ENCODE data around the gene LYRM4.

The LYRM4 gene

DNA sequence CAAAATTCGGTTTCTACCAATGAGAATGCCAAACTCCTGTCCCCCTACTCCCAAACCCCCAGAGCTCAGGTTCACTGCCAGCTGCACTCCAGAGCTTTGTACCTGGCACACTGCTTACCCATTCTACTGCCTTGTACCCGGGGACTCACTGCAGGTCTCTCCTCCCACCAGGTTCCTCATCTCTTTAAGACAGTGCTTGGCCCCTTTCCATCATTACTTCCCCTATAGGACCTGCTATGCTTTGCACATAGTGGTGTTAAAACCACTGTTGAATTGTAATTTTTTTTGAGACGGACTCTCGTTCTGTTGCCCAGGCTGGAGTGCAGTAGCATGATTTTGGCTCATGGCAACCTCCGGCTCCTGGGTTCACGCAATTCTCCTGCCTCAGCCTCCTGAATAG, 25.9 kb downstream of the LYRM4 start:
- Histone ChIP-seq H3K36me3 (ENCODE audit: control insufficient read depth, insufficient read depth, low read length) (no peaks in the 10 kb centered on the region), H3K4me3 (ENCODE audit: low read depth, low read length) (no peak overlapping the region), H3K4me1 (no peaks in the 10 kb centered on the region), H3K27ac (no peak overlapping the region), H2AFZ (no peak overlapping the region), H3K79me2 (peaks cover 2% of the 10 kb centered on the region), H3K9me3 (ENCODE audit: control insufficient read depth, low read length) (no peaks in the 10 kb centered on the region), H3K27me3 (ENCODE audit: control insufficient read depth, insufficient read depth, low read length) (no peaks in the 10 kb centered on the region), H3K9ac (no peak overlapping the region), H3K4me2 (ENCODE audit: low read length) (no peak overlapping the region)
- TF ChIP-seq, protein P1, sequence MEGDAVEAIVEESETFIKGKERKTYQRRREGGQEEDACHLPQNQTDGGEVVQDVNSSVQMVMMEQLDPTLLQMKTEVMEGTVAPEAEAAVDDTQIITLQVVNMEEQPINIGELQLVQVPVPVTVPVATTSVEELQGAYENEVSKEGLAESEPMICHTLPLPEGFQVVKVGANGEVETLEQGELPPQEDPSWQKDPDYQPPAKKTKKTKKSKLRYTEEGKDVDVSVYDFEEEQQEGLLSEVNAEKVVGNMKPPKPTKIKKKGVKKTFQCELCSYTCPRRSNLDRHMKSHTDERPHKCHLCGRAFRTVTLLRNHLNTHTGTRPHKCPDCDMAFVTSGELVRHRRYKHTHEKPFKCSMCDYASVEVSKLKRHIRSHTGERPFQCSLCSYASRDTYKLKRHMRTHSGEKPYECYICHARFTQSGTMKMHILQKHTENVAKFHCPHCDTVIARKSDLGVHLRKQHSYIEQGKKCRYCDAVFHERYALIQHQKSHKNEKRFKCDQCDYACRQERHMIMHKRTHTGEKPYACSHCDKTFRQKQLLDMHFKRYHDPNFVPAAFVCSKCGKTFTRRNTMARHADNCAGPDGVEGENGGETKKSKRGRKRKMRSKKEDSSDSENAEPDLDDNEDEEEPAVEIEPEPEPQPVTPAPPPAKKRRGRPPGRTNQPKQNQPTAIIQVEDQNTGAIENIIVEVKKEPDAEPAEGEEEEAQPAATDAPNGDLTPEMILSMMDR (IDR thresholded peaks at IDR 0.05) = no peak

DNA sequence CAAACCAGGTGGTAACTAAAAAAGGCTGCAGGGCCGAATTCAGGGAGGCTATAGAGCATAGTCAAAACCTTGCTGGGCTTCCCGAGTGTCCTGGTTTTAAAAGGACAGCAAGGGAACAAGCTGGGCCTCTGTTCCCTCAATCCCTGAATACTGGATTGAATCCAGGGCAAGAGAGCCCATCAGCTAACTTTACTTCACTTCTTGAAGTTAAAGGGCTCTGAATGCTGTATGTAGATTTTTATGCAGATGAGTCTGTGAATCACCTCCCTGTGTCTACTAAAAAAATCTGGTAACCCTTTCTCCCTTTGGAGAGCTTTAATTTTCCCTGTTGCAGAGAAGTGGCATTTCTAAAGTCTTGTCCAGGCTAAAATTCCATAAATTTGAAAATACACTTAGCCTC, 29.5 kb downstream of the LYRM4 start:
- no peak overlapping the region for H3K27ac ChIP-seq
- no peak overlapping the region for H3K4me2 ChIP-seq (ENCODE audit: low read length)
- no peak overlapping the region for H3K4me3 ChIP-seq (ENCODE audit: low read depth, low read length)
- H3K4me1 ChIP-seq = no peaks in the 10 kb centered on the region
- no peak overlapping the region for H3K9ac ChIP-seq
- no peaks in the 10 kb centered on the region for H3K36me3 ChIP-seq (ENCODE audit: control insufficient read depth, insufficient read depth, low read length)
- no peaks in the 10 kb centered on the region for H3K27me3 ChIP-seq (ENCODE audit: control insufficient read depth, insufficient read depth, low read length)
- no peaks in the 10 kb centered on the region for H3K79me2 ChIP-seq
- TF ChIP-seq, protein P1 (IDR thresholded peaks at IDR 0.05) = no peak
- H3K9me3 ChIP-seq (ENCODE audit: control insufficient read depth, low read length) = no peaks in the 10 kb centered on the region
- no peak overlapping the region for H2AFZ ChIP-seq

DNA sequence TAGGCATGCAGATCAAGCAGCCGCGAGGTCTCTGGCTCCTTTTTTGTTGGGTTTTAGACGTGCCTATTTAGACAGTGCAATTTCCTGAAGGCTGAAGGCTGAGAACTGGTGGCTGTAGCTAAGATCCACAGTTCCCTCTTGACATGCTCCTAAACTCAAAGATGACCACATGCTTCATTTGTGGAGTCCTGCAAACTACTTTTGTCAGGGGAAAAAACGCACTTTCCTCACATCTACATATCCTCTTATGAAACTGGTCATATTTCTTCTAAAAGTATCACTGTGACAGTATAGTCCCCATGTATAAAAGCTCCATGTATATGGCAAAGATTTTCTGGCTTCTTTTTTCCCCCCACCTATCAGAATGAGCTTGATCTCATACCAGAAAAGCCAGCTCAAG, 30.7 kb downstream of the LYRM4 start:
- H3K4me2 ChIP-seq (ENCODE audit: low read length) = no peak overlapping the region

DNA sequence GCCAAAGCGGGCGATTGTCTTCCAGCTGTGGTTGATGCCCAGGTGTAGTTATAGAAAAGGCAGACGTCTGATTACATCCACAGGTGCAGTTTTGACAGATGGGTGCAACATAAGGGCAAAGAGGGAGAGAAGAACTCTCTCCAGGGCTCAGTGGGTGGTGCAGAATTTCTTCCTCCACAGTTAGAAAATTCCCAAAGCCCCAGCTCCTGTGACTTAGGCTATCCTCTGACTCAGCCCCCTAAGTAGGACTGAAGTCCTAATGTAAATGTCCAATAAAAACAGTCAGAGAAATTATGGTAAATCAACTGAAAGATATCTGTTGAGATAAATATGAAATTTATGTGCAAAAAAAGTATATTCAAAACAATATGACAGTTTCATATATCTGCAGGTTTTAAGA, 31.4 kb downstream of the LYRM4 start:
- H2AFZ ChIP-seq = no peak overlapping the region
- no peak overlapping the region for H3K27ac ChIP-seq
- TF ChIP-seq, protein P1 (IDR thresholded peaks at IDR 0.05) = no peak

More for the DNA sequence above, 30.7 kb downstream of the LYRM4 start:
- Histone ChIP-seq H3K9ac (no peak overlapping the region), H2AFZ (no peak overlapping the region), H3K4me1 (no peaks in the 10 kb centered on the region), H3K79me2 (no peaks in the 10 kb centered on the region), H3K27ac (no peak overlapping the region), H3K4me3 (ENCODE audit: low read depth, low read length) (no peak overlapping the region), H3K9me3 (ENCODE audit: control insufficient read depth, low read length) (no peaks in the 10 kb centered on the region), H3K27me3 (ENCODE audit: control insufficient read depth, insufficient read depth, low read length) (no peaks in the 10 kb centered on the region), H3K36me3 (ENCODE audit: control insufficient read depth, insufficient read depth, low read length) (no peaks in the 10 kb centered on the region)
- TF ChIP-seq, protein P1 (IDR thresholded peaks at IDR 0.05) = no peak

DNA sequence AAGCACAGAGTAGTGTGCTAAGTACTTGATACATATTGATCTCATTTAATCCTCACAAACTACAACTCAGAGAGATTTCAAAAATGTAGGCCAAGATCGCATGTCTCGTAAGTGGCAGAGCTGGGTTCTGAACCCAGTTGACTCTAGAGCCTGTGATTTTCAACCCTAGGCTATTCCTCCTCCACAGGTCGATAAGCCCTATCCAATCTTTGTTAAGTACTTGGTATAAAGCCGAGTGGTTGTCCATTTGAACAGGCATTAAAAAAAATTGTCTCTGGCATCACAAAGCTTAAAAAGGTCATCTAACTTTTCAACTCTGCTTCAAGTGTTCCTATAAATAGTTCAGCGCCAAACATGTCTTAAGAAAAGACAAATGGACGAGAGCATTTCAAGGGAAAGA, 37.4 kb downstream of the LYRM4 start:
- no peaks in the 10 kb centered on the region for H3K27me3 ChIP-seq (ENCODE audit: control insufficient read depth, insufficient read depth, low read length)
- no peak overlapping the region for H3K9ac ChIP-seq
- TF ChIP-seq, protein P1 (IDR thresholded peaks at IDR 0.05) = no peak
- H3K4me1 ChIP-seq = no peaks in the 10 kb centered on the region
- no peak overlapping the region for H3K4me3 ChIP-seq (ENCODE audit: low read depth, low read length)
- H3K4me2 ChIP-seq (ENCODE audit: low read length) = no peak overlapping the region
- no peaks in the 10 kb centered on the region for H3K36me3 ChIP-seq (ENCODE audit: control insufficient read depth, insufficient read depth, low read length)
- H3K79me2 ChIP-seq = no peaks in the 10 kb centered on the region
- no peak overlapping the region for H2AFZ ChIP-seq
- no peak overlapping the region for H3K27ac ChIP-seq
- no peaks in the 10 kb centered on the region for H3K9me3 ChIP-seq (ENCODE audit: control insufficient read depth, low read length)

More for the DNA sequence above, 31.4 kb downstream of the LYRM4 start:
- no peaks in the 10 kb centered on the region for H3K4me1 ChIP-seq
- H3K4me2 ChIP-seq (ENCODE audit: low read length) = no peak overlapping the region
- H3K9me3 ChIP-seq (ENCODE audit: control insufficient read depth, low read length) = no peaks in the 10 kb centered on the region
- no peak overlapping the region for H3K4me3 ChIP-seq (ENCODE audit: low read depth, low read length)
- no peaks in the 10 kb centered on the region for H3K36me3 ChIP-seq (ENCODE audit: control insufficient read depth, insufficient read depth, low read length)
- H3K27me3 ChIP-seq (ENCODE audit: control insufficient read depth, insufficient read depth, low read length) = no peaks in the 10 kb centered on the region
- no peak overlapping the region for H3K9ac ChIP-seq
- no peaks in the 10 kb centered on the region for H3K79me2 ChIP-seq
